NCI-H1417 (cell line): ENCODE results near the gene EWSR1.

Experiments used
- DNase-seq, 3 experiments: peaks; one replicate each; lab custom pipeline; 2025; lab: John Stamatoyannopoulos, UW

The EWSR1 gene

DNA sequence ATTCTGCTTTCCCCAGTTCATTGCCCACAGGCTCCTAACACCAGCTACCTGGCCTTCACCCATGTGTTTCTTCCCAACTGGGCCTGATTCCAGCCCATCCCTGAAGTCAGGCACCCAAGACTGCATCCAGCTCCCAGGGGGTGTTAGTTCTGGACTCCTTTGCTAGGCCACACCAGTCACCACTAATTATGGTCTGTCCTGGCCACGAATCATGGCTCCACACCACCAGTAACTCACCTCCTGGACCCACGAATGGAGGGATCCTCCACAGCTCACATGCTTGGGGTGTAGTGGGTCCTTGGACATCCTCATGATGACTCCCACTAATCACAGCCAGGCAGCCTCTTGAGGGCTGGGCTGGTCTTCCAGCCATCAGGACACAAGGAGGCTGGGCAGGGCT is 51.0 kb downstream of the EWSR1 start:
- no peak for DNase-seq

DNA sequence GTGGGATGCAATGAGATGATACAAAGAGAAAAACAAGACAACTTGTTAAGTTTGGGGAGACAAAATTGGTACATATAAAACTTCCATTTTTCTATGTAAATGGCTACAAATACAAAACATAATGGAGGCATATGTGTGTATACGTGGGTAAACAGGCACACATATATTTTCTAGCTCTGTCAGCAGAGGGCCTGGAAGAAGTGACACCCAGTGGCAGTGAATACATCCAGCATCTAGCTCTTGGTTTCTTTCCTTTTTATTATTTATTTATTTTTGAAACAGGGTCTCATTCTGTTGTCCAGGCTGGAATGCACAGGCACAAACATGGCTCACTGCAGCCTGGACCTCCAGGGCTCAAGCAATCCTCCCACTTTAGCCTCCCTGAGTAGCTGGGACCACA is 52.5 kb downstream of the EWSR1 start:
- no peak for DNase-seq

DNA sequence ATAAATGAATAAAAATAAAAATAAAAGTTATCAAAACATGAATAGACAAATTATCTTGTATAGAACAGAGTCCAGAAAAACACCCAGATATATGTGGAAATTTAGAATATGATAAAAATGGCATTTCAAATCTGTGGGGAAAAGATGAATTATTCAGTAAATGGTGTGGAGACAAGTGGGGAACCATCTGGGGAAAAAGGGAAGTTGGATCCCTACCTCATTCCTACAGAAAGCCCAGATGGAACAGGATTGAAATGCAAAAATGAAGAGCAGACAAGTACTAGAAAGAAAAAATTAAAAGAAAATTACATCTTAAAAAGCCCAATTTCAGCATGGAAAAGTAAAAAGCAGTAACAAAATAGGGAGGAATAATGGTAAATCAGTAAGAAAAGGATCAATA is 55.6 kb downstream of the EWSR1 start:
- no peak for DNase-seq

DNA sequence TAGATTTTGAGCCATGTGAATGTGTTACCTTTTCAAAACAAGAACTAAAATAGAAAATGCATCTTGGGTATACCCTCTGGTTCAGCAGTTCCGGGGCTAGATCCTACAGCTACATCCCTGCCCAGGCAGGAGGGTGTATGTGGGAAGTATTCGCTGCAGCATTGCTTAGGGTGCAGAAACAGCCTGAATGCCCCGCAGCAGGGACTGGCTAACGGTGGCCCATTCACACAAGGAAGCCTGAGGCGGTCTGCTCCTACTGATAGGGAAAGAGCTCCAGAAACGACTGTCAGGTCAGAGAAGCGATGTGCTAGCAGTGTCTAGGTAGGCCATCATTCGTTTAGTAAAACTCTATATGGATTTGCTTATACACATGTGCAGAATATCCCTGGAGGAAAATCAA is 57.3 kb downstream of the EWSR1 start:
- DNase-seq = no peak

DNA sequence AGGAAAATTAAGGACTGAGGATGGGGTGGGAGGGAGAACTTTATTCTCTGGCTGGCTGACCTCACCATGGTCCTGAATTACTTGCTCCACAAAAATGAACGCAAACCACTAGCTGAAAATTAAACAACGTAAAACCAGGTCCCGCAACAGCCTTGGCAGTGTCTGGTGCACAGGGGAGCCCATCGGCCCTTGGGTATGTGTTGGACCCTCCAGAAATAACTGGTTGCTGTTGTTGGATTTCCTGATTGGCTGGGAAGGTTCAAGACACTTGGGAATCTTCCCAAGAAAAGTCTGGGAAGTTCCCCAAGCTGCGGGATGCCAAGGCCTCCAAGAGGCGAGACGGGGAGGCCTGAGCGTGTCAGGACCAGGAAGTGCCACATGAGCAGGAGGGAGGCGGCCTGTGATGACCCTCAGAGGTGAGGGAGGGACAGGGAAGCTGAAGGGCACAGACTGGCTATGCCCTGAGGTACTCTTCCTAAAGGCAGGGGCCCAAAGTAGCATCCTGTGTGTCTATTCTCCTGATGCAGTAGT is 57.8 kb downstream of the EWSR1 start:
- no peak for DNase-seq

DNA sequence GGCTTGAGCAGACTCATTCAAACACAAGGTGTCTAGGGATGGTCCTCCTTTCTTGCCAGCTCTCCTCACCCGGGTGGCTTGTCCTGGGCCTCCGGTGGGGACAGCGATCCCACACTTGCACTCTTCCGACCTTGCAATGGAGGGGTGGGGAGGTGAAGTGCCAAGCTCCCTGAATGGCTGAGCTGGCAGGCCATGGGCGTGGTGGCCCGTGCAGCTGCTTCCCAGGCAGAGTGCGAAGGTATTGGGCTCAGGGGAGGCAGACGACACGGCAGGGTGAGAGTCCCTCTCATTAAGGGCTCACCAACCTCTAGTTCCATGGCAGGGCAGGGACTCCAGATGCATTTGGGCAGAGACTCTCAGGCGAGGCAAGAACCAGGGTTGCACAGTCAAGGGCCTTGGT is 58.4 kb downstream of the EWSR1 start:
- DNase-seq = no peak

DNA sequence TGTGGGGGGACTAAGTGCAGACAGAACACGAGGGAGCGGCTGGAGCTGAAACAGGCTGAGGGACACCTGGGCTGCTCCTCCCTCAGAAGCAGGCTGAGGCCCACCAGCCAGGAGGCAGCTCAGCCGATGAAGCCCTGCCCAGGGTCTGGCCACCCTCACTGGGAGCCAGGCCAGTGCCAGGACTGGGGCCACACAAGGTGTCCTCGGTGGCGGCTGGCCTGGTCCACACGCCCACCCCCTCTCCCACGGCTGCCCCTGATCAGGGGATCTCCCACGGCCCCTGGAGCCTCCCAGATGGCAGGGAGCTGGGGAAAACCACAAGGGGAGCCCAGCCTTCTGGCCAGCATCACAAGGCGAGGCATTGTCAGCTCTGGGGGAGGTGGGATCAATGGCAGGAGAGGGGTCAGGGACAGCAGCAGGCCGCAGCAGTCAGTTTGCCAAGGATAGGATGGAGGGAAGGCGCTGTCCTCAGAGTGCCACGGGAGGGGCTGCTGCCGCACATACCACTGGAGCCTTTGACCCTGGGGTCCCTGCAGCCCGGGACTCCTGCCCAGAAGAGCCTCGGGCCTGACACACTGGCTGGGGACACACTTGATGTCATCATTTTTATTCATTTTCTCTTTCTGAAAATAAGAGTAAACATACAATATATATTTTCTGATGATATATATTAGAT is 59.2 kb downstream of the EWSR1 start:
- DNase-seq = no peak

DNA sequence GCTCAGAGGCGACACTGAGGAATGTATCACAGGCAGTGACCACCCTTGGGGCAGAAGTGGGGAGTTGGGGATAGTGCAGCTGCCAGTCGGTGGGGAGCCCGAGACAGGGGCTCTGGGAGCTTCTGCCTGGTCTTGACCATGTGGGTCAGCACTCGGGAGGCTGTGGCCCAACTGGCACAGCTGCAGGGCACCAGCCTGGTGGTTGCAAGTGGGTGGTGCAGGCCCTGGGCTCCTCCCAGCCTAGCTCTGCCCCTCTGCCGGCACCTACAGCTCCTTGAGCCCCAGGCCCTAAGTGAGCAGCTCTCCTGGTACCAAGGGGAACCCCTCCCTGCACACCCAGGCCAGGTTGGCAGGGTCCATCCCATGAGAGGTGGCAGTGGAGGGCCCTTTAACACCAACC is 60.0 kb downstream of the EWSR1 start:
- DNase-seq = no peak

DNA sequence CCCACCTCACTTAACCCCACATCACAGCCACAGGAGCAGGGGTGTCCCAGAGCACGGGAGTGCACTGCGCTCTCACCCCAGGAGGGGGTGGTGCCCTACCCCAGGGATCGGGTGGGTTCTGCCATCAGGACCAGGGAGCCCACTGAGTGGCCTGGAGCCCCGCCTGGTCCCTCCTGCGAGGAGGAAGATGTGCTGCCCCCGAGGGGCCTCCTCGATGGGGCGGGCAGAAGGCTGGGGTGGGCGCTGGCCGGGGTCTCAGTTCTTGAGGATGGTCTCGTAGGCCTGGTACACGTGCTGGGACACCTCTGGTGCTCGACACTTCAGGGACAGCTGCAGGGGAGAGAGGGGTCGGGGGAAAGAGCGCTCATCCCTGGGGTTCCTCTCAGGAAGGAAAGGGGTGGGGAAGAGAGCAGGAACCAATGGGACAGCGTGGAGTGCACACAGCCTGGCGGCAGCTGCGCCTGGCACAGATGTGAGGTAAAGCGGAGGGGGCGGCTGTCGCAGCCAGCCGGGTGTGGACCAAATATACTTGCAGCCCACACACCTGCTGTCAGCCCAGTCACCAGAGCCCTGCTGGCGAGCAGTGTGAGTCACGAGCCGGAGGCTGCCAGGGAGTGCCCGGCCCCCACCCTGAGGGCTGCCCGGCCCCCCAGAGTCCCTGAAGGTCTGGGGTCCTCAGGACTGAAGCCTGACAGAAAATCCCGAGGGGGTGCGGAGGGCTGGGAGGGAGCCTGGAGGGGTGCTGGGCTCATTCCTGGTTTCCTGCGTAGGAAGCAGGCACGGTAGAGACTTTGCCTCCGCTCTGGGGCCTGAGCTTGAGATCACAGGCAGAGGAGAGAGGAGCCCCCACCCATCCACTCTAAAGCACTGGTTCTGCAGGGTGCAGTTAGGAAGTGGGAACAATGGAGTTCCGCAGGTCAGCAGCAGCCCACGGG is 60.8 kb downstream of the EWSR1 start:
- DNase-seq = no peak

DNA sequence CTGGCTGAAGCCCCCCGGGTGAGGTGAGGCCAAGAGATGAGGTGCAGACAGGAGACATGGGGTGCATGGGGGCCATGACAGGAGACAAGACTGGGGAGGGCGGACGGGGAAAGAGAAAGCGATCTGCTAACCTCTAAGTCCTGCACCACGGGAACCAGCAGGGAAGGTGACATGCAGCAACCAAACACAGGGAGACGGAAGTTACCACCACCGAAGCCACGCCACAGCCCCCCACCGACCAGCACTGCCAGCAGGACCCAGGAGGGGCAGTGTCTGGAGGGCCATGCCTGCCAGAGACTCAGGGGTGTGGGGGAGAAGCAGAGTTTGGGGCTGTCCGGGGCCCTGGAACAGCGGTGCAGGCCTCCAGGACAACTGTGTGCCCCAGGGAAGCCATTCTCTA is 61.5 kb downstream of the EWSR1 start:
- DNase-seq = no peak

DNA sequence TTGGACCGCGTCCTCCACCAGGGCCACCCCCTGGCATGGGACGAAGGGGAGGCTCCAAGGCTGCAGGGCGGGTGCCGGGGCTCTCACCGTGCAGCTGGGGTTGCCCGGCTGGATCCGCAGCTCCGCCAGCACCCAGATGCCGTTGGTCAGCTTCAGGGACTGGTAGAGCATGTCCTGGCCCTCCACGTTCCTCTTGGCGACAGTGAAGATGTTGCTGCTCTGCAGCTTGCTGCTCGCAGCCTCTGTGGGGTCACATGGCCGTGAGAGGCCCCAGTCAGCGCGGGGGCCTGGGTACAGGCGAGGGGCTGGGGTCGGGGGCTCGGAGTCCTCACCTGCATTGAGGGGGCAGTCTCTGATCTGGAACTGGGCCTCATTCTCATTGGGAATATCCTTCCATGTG is 62.2 kb downstream of the EWSR1 start:
- DNase-seq = no peak

DNA sequence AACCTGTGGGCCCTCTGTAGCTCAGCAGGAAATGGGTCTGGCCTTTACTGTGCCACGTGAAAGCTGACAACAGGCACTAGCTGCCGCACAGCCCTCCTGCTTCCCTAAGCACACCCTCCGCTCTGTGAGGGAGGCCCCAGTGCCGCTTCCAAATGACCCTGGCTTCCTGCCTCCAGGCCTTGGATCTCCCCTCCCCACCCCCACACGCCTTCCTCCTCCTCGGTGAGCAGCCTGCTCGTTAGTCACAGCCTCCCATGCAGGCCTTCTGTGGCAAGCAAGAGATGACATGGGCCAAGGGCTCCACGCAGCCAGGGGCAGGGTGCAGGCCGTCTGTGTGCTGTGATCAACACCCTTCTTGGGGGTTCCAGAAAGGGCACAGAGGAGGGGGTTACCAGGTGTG is 62.7 kb downstream of the EWSR1 start:
- DNase-seq = no peak

DNA sequence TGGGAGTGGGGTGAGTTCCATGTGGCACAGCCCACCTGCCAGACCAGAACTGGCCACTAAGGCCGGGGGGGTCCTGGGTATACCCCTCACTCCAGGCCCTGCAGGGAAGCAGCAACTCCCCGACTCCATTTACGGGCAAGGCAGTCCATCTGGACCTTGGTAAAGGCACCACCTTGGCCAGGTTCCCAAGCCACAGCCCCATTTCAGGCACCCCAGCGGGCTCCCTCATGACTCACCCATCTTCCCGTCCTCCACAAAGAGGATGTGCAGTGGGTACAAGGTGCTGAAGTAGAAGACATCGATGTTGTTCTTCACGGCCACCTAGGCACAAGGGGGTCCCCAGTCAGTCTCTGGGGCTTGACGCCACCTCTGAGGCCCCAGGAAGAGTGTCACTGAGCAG is 63.1 kb downstream of the EWSR1 start:
- DNase-seq = no peak

DNA sequence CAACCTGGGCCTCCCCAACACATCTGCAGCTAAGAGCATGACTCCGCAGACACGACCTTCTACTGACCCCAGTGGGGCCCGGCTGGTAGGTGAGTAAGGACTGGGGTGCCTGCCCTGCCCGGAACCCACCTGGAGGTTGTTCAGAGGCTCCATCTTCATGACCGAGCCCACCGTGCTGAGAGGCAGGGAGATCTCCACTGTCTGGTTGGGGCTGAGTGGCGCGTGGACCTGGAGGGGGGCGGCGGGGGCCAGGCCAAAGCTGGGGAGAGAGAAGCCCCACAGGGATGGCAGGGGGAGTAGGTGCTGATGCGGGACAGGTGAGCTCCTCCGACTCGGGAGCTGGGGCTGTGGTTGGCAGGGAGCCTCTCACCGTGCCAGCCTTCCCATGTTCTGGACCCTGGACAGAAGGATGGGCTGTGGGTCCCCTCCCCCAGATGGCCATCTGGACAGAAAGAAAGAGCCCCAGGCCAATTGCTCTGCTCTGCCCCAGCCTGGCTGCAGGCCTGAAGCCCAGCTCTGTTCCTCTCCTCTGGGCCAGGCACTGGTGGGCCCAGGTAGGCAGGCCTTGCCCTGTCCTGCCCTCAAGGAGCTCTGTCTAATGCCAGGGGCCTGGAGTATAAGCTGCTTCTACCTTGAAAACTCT is 63.7 kb downstream of the EWSR1 start:
- no peak for DNase-seq

DNA sequence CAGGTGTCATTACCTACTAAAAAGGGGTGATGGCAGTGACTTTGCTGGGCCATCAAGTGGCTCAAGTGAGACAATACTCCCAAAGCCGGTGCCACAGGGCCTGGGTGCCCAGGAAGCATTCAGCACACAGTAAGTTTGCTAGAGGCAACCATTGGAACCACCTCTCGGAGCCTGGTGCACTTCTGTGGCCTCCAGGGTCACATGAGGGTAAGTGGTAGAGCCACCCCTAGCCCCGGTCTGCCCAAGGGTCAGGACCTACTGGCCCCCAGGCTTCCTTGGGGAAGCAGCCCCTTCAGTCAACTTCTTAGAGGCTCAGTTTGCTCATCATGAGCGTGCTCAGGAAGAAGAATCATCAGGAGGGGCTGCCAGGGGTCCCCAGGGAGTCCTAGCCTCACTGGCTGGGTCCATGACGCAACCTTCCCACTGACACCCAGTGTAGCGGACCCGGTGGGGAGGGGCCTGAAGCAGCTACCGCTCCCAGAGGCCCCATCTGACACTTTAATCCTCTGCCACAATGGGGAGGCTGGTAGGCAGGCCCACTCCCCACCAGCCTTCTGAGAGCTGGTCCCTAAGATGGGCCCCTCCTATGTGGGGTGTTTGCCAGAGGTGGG is 64.9 kb downstream of the EWSR1 start:
- DNase-seq = no peak

DNA sequence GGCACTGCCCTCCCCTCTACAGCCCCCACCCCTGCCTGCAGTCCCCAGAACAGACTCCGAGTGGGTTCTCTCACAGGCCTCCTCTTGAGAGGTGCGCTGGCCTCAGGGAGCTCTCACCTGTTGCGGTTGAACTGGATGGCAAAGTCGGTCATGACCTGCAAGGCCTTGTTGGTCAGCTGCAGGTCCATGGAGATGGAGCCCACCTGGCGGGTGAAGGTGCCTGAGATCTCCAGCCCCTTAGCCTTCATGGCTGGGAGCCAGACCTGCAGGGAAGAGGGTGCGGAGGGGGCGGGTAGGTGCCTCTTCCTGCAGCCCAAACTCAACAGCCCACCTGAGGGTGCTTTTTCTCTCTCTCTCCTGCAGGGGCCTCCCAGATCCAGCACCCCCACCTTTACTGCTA is 66.1 kb downstream of the EWSR1 start:
- no peak for DNase-seq

DNA sequence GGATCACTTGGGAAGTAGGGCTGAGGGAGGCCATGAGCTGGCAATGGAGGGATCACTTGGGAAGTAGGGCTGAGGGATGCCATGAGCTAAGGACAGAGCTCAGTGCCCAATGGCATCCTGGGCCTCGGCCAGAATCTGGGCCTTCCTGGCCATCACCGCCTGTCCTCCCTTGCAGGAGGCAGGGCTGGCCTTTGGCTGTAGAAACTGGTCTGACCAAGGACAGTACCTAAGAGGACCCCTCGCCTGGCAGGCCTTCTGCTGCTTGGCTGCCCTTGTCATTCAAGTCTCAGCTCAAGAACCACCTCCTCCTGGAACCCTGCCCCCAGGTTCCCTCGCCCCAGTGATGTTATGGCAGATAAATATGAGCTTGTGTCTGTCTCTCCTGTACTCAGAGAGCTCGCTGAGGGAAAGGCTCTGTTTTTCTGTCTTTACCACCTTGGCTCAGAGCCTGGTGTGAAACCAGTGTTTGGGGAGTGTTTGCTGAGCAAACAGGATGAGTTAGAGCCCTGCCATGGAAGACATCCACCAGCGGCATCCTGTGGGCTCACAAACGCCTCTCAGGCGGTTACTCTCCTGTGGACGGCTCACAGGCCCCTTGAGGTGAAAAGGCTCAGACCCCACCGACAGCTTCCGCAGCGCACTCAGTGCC is 66.8 kb downstream of the EWSR1 start:
- DNase-seq = no peak

DNA sequence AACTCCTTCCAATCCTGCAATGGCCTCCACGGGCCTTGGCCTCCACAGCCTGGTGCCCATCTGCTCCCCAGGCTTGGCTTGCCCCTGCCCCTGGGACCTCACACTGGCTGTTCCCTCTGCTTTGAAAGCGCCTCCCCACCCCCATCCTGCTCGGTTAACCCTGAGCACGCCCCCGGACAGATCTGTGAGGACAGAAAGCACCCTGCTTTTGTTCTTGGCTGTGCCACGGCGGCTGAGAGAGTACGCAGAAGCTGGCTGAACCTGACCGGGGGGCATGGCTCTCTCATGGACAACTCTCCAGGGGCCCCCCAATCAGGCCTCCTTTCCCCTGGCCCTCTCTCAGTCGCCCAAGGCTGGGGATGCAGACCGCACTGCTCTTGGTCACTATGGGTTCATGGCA is 67.6 kb downstream of the EWSR1 start:
- no peak for DNase-seq

DNA sequence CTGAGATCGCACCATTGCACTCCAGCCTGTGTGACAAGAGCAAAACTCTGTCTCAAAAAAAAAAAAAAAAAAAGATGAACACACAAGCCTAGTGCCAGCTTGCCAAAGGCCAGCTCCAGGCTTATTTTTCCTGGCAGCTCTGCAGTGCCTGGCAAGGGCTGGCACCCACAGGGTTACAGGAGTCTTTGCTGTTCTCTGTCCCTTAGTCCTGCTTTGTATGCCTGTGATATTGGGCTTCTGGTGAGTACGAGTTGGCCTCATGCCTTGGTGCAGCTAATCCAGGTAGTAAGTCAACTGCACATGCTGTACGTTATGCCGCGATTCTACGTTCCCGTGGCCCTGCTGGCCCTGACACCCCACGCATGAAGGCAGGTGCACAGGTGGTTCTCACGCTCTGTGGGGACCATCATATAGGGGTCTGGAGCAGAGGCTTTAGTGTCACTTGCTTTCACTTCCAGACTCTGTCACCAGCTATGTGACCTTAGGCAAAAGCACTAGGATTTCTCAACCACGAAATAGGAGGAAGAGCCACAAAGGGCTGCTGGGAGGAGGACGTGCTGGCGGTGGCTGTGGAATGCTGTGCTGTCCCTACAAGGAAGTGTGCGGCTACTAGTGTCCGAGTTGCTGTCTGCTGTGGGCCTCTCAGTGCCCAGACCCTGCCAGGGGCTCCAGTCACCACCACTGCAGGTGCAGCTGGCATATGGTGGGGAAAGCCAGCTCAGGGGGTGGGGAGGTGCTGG is 68.9 kb downstream of the EWSR1 start:
- DNase-seq = no peak

DNA sequence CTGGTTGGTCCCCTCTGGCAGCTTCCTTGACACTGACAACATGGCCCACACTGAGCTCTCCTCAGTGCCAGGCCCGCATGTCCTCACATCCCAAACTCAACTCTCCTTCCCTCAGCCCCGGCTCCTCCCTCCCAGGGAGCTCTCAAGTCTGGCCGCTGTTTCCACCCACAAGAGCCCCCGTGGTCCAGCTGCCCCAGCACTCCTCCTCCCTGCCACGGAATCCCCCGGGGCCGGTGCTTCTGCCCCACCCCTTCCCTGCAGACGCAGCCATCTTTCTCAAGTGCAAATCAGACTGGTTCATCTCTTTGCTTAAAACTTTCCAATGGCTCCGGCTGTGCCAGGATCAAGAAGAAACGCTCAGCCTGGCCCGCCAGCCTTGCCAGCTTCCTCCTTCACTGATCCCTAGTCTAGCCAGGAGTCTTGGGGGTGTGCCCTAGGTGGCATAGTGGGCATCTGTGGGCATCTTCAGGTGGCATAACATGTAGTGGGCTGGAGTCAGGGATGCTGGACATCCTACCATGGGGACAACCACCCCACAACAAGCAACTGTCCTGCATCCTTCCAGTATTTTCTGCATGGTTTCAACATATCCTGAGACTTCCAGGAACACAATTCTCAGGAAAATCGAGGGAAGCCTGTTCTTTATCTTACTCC is 69.7 kb downstream of the EWSR1 start:
- no peak for DNase-seq

DNA sequence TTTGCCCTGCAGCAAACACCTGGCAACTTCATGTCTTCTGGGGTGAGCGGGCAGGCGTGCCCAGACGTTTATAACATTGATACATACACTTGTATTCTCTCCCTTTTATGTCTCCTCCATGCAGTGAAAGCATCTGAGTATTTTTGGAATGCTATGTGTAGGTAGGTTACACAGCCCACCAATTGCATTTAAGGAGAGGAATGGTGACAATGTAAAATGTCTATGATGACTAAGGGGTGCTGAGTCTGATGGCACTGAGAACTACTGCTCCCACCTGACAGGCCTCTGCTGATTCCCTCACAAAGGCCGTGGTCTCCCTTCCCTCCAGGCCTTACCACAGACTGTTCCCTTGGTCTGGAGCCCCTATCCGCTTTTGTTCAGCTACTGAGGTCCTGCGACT is 70.3 kb downstream of the EWSR1 start:
- DNase-seq = no peak
